Measurements from ENCODE around the gene CYP19A1. TPM values are rescaled to one million over a fixed set of nuclear protein-coding genes. Genes with fewer than 3 reads are reported as not detected.
"Not testable (repeated sequence)": the region's sequence is repeated elsewhere in the genome, so short reads cannot be mapped to it uniquely, and the experiment has no call there.

CYP19A1 gene
- total and polyA plus RNA-seq, 4 donors = 0.03 to 124 (median 0.50) TPM; not detected in 1

DNA sequence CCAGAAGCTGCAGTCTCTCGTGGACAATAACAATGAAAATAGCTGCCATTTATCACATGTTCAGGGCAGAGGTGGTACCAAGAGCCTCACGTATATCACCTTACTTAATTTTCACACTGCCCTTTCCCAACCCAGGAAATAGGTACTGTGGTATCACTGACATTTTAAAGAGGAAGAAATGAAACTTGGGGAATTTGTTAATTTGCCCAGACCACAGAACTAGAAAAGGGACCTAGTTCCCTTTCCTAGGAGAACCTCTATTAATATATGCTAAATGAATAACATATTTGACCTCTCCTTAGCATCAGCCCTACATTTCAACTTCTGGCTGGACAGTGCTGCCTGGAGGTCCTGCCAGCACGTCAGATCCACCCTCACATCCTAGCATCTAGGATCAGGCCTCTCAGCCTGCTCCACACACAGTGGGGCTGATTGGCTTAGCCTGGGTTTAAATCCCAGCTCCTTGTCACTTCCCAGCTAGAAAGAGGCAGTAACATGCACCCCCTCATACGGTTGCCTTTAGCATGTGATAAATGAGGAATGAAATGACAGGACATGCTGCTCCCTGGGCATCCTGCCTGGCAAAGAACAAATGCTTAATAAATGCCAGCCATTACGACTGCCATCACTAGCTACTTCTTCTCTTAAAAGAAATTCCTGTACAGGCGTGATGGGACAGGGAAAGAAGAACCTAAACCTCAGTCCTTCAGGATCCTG lies 148.6 kb downstream of the CYP19A1 start:
- Histone ChIP-seq H3K27ac (ENCODE audit: low read depth in 1 of 2, low read length in 2 of 2) (no peak overlapping the region), H3K9ac (ENCODE audit: low read depth in 1 of 2, low read length in 2 of 2) (no peak overlapping the region), H3K27me3 (ENCODE audit: control insufficient read depth in 4 of 4, insufficient read depth in 4 of 4, low read length in 3 of 4) (peaks cover 0 to 10% (median 5%) of the 10 kb centered on the region in 4 donors), H3K36me3 (ENCODE audit: control insufficient read depth in 4 of 4, insufficient read depth in 3 of 4, low read depth in 1 of 4, low read length in 3 of 4) (no peaks in the 10 kb centered on the region), H3K9me3 (ENCODE audit: control insufficient read depth in 4 of 4, low read length in 3 of 4) (no peaks in the 10 kb centered on the region), H3K4me1 (ENCODE audit: control insufficient read depth in 4 of 4, insufficient read depth in 4 of 4, low read length in 3 of 4) (peaks cover 0 to 3% (median 0%) of the 10 kb centered on the region in 4 donors), H3K4me3 (ENCODE audit: low read depth in 1 of 3, low read length in 3 of 3) (no peak overlapping the region)
- 83% methylated on average over 6 of the region's 6 CpGs for WGBS
- no peak for DNase-seq (ENCODE audit: low spot score)
- TF ChIP-seq TAF1 (conservative IDR thresholded peaks at IDR 0.05) (no peak), FOXA2 (IDR thresholded peaks at IDR 0.05) (no peak)

GRCh38 chr15:51188791-51189190 lies 149.6 kb downstream of the CYP19A1 start:
- H3K9me3 ChIP-seq (ENCODE audit: control insufficient read depth in 4 of 4, low read length in 3 of 4); DNase-seq (ENCODE audit: low spot score); H3K27me3 ChIP-seq (ENCODE audit: control insufficient read depth in 4 of 4, insufficient read depth in 4 of 4, low read length in 3 of 4); H3K9ac ChIP-seq (ENCODE audit: low read depth in 1 of 2, low read length in 2 of 2); H3K4me1 ChIP-seq (ENCODE audit: control insufficient read depth in 4 of 4, insufficient read depth in 4 of 4, low read length in 3 of 4); H3K4me3 ChIP-seq (ENCODE audit: low read depth in 1 of 3, low read length in 3 of 3); H3K36me3 ChIP-seq (ENCODE audit: control insufficient read depth in 4 of 4, insufficient read depth in 3 of 4, low read depth in 1 of 4, low read length in 3 of 4); H3K27ac ChIP-seq (ENCODE audit: low read depth in 1 of 2, low read length in 2 of 2): not testable (repeated sequence)
- WGBS = 91% methylated on average over 6 of the region's 6 CpGs

DNA sequence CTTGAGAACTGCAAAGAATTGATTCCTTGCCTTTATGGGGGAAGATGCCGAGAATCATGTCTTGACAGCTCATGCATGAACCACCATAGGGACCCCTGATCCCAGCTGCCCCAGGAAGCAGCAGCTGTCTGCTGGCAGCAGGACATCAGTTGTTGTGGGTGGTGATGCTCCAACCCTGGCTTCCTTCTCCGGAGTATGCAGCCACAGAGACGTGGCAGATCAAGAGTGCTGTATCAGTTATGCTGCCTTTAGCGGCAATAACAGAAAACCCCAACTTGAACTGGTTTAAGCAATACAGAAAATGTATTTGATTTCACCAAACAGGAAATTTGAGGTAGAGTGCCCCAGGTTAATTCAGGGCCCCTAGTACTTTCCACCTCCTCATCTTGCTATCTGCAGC lies 151.5 kb downstream of the CYP19A1 start:
- no peaks in the 10 kb centered on the region for H3K9me3 ChIP-seq (ENCODE audit: control insufficient read depth in 4 of 4, low read length in 3 of 4)
- no peak overlapping the region for H3K27ac ChIP-seq (ENCODE audit: low read depth in 1 of 2, low read length in 2 of 2)
- peaks cover 0 to 6% (median 1%) of the 10 kb centered on the region in 4 donors for H3K27me3 ChIP-seq (ENCODE audit: control insufficient read depth in 4 of 4, insufficient read depth in 4 of 4, low read length in 3 of 4)
- no peak for DNase-seq (ENCODE audit: low spot score)
- no peak overlapping the region for H3K4me3 ChIP-seq (ENCODE audit: low read depth in 1 of 3, low read length in 3 of 3)
- 86% methylated on average over 4 of the region's 4 CpGs for WGBS
- TF ChIP-seq, protein P1, sequence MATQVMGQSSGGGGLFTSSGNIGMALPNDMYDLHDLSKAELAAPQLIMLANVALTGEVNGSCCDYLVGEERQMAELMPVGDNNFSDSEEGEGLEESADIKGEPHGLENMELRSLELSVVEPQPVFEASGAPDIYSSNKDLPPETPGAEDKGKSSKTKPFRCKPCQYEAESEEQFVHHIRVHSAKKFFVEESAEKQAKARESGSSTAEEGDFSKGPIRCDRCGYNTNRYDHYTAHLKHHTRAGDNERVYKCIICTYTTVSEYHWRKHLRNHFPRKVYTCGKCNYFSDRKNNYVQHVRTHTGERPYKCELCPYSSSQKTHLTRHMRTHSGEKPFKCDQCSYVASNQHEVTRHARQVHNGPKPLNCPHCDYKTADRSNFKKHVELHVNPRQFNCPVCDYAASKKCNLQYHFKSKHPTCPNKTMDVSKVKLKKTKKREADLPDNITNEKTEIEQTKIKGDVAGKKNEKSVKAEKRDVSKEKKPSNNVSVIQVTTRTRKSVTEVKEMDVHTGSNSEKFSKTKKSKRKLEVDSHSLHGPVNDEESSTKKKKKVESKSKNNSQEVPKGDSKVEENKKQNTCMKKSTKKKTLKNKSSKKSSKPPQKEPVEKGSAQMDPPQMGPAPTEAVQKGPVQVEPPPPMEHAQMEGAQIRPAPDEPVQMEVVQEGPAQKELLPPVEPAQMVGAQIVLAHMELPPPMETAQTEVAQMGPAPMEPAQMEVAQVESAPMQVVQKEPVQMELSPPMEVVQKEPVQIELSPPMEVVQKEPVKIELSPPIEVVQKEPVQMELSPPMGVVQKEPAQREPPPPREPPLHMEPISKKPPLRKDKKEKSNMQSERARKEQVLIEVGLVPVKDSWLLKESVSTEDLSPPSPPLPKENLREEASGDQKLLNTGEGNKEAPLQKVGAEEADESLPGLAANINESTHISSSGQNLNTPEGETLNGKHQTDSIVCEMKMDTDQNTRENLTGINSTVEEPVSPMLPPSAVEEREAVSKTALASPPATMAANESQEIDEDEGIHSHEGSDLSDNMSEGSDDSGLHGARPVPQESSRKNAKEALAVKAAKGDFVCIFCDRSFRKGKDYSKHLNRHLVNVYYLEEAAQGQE (IDR thresholded peaks at IDR 0.05) = no peak
- TF ChIP-seq NR2F2 (IDR thresholded peaks at IDR 0.05) = no peak
- no peak for TF ChIP-seq RAD21 (IDR thresholded peaks at IDR 0.05)
- no peak for TF ChIP-seq YY1 (IDR thresholded peaks at IDR 0.05)
- no peak for TF ChIP-seq HNF4A (conservative IDR thresholded peaks at IDR 0.05)
- TF ChIP-seq HNF4G (IDR thresholded peaks at IDR 0.05) = no peak
- no peak for TF ChIP-seq FOXA1 (IDR thresholded peaks at IDR 0.05)
- no peak for TF ChIP-seq MAX (IDR thresholded peaks at IDR 0.05)
- TF ChIP-seq CTCF (IDR thresholded peaks at IDR 0.05; ENCODE audit: low read depth, low read length, missing input control) = no peak
- TF ChIP-seq SP1 (IDR thresholded peaks at IDR 0.05) = no peak
- no peak for TF ChIP-seq JUND (IDR thresholded peaks at IDR 0.05)
- peaks cover 0 to 3% (median 0%) of the 10 kb centered on the region in 4 donors for H3K4me1 ChIP-seq (ENCODE audit: control insufficient read depth in 4 of 4, insufficient read depth in 4 of 4, low read length in 3 of 4)
- H3K9ac ChIP-seq (ENCODE audit: low read depth in 1 of 2, low read length in 2 of 2) = no peak overlapping the region
- no peaks in the 10 kb centered on the region for H3K36me3 ChIP-seq (ENCODE audit: control insufficient read depth in 4 of 4, insufficient read depth in 3 of 4, low read depth in 1 of 4, low read length in 3 of 4)
